ENCODE results near the gene PSMD2.
"Not testable (repeated sequence)": the region's sequence is repeated elsewhere in the genome, so short reads cannot be mapped to it uniquely, and the experiment has no call there.

Gene PSMD2

GRCh38 chr3:184298759-184299487, at the start of gene PSMD2:
Gene PSMD2 (plus strand): TSS chr3:184299241. CDS start chr3:184299267, 26 bp downstream.
- DNase-seq = peak; percentile 98

GRCh38 chr3:184249412-184250166, 49.5 kb upstream of the PSMD2 start, which contains the start of gene EEF1AKMT4:
Gene EEF1AKMT4 (plus strand): TSS chr3:184249672. CDS start chr3:184249695, 23 bp downstream.
- DNase-seq = peak; percentile 99 to 100

GRCh38 chr3:184250167-184250828, 48.7 kb upstream of the PSMD2 start:
- peak; percentile 92 to 98 for DNase-seq

- peak; percentile 94 to 99 for DNase-seq
Observed at GRCh38 chr3:184255291-184256039, 43.6 kb upstream of the PSMD2 start.

- DNase-seq = no peak
Observed at GRCh38 chr3:184257083-184257915, 41.7 kb upstream of the PSMD2 start.

GRCh38 chr3:184258926-184259325, 40.1 kb upstream of the PSMD2 start:
- DNase-seq = no peak

GRCh38 chr3:184259396-184259877, 39.6 kb upstream of the PSMD2 start:
- no peak for DNase-seq

GRCh38 chr3:184259878-184260723, 38.9 kb upstream of the PSMD2 start:
- DNase-seq = peak; percentile 44 to 54

GRCh38 chr3:184260724-184261269, 38.2 kb upstream of the PSMD2 start:
- no peak for DNase-seq

- peak; percentile 91 to 95 for DNase-seq
Observed at GRCh38 chr3:184261270-184261853, 37.7 kb upstream of the PSMD2 start, which contains the start of gene CAMK2N2. Gene CAMK2N2 (minus strand): TSS chr3:184261553. CDS start chr3:184261285, 268 bp downstream.

- peak; percentile 80 to 87 for DNase-seq
Observed at GRCh38 chr3:184261854-184262763, 36.9 kb upstream of the PSMD2 start.

- DNase-seq = peak in 1 of 2 experiments; percentile 69
Observed at GRCh38 chr3:184262764-184263179, 36.3 kb upstream of the PSMD2 start.

GRCh38 chr3:184267249-184267648, 31.8 kb upstream of the PSMD2 start:
- DNase-seq = not testable (repeated sequence)

GRCh38 chr3:184272269-184272668, 26.8 kb upstream of the PSMD2 start:
- no peak for DNase-seq

- no peak for DNase-seq
Observed at GRCh38 chr3:184275381-184275701, 23.7 kb upstream of the PSMD2 start.

GRCh38 chr3:184275961-184276910, 22.8 kb upstream of the PSMD2 start, which contains the start of gene ECE2:
Gene ECE2 (plus strand): TSS chr3:184276022. CDS start chr3:184276154, 132 bp downstream.
- no peak for DNase-seq

- DNase-seq = no peak
Observed at GRCh38 chr3:184277366-184277765, 21.7 kb upstream of the PSMD2 start.

Measured in NCI-H524 (cell line).